ENCODE data around the gene BRI3BP. TPM values are rescaled to one million over a fixed set of nuclear protein-coding genes. Genes with fewer than 3 reads are reported as not detected.
A peak's percentile ranks its signal among the peaks of the same experiment; 100 is the strongest.

The BRI3BP gene
- total RNA-seq, 1 donor from 2014 or later, result 11.6 TPM

DNA sequence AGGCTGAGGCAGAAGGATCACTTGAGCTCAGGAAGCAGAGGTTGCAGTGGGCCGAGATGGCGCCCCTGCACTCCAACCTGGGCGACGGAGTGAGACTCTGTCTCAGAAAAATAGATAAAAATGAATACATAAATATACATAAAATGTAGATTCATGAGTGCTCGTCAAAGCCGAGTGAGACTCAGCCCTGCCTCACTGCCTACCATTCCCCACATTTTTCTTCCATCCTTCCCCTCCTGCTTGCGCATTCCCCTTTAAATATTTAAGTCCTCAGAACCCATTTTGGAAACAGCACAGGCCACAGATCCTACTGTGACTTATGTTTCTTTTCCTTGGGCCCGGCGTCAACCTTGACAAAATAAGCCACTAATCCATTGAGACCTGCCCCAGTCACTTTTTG is 39.8 kb downstream of the BRI3BP start:
- Histone ChIP-seq H3K27me3 (ENCODE audit: control insufficient read depth, insufficient read depth, low read length) (no peaks in the 10 kb centered on the region), H3K36me3 (ENCODE audit: control insufficient read depth, insufficient read depth, low read length) (no peaks in the 10 kb centered on the region), H3K4me3 (ENCODE audit: low read depth, low read length) (no peak overlapping the region)
- DNase-seq (ENCODE audit: low read depth) (no peak), FAIRE-seq (no peak)
- TF ChIP-seq, protein P1, sequence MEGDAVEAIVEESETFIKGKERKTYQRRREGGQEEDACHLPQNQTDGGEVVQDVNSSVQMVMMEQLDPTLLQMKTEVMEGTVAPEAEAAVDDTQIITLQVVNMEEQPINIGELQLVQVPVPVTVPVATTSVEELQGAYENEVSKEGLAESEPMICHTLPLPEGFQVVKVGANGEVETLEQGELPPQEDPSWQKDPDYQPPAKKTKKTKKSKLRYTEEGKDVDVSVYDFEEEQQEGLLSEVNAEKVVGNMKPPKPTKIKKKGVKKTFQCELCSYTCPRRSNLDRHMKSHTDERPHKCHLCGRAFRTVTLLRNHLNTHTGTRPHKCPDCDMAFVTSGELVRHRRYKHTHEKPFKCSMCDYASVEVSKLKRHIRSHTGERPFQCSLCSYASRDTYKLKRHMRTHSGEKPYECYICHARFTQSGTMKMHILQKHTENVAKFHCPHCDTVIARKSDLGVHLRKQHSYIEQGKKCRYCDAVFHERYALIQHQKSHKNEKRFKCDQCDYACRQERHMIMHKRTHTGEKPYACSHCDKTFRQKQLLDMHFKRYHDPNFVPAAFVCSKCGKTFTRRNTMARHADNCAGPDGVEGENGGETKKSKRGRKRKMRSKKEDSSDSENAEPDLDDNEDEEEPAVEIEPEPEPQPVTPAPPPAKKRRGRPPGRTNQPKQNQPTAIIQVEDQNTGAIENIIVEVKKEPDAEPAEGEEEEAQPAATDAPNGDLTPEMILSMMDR (IDR thresholded peaks at IDR 0.05; ENCODE audit: insufficient read depth, low read length, severe bottlenecking), result no peak

DNA sequence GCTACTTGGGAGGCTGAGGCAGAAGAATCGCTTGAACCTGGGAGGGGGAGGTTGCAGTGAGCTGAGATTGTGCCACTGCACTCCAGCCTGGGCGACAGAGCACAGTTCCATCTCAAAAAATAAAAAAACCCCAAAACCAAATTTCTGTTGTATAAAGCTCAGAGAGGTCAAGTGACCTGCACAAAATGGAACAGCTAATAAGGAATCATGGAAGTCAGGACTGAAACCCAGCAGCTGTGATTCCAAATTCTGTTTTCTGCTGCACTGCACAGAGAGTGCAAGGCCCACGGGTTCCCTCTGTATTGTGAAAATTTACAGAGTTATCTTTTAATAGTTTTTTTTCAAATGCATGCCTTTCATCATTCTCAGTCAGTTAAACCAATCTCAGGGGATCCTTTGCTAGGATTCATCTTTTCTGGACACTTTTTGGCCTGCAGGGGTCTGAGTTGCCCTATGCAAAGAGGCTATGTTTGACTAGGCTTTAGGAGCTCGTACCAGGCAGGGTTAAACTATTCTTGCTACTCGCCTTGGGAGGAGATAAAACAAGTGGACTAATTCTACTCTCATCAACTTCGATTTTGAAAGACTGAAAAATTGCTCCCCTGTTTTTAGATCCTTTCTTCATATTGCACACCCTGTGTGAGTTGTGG is 45.7 kb downstream of the BRI3BP start:
- no peaks in the 10 kb centered on the region for H3K27me3 ChIP-seq (ENCODE audit: control insufficient read depth, insufficient read depth, low read length)
- DNase-seq (ENCODE audit: low read depth) (no peak), FAIRE-seq (no peak)
- no peak overlapping the region for H3K4me3 ChIP-seq (ENCODE audit: low read depth, low read length)
- no peaks in the 10 kb centered on the region for H3K36me3 ChIP-seq (ENCODE audit: control insufficient read depth, insufficient read depth, low read length)
- TF ChIP-seq, protein P1 (IDR thresholded peaks at IDR 0.05; ENCODE audit: insufficient read depth, low read length, severe bottlenecking), result no peak

DNA sequence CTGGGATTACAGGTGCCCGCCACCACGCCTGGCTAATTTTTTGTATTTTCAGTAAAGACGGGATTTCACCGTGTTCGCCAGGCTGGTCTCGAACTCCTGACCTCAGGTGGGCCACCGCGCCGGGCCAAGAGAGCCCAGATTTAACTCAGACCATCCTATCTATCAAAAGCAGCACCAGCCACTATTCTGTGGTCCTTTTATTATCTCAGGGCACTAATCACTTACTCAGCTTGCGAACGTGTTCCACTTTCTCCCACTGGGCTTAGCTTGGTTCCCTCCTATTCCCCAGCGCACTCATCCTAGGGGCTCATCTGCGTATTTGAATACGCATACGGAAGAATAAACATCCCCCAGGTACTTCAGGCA is 55.6 kb downstream of the BRI3BP start:
- FAIRE-seq (no peak), DNase-seq (ENCODE audit: low read depth) (no peak)
- Histone ChIP-seq H3K27me3 (ENCODE audit: control insufficient read depth, insufficient read depth, low read length) (no peaks in the 10 kb centered on the region), H3K4me3 (ENCODE audit: low read depth, low read length) (peak overlapping the region; percentile 55), H3K36me3 (ENCODE audit: control insufficient read depth, insufficient read depth, low read length) (no peaks in the 10 kb centered on the region)
- TF ChIP-seq, protein P1 (IDR thresholded peaks at IDR 0.05; ENCODE audit: insufficient read depth, low read length, severe bottlenecking), result no peak

DNA sequence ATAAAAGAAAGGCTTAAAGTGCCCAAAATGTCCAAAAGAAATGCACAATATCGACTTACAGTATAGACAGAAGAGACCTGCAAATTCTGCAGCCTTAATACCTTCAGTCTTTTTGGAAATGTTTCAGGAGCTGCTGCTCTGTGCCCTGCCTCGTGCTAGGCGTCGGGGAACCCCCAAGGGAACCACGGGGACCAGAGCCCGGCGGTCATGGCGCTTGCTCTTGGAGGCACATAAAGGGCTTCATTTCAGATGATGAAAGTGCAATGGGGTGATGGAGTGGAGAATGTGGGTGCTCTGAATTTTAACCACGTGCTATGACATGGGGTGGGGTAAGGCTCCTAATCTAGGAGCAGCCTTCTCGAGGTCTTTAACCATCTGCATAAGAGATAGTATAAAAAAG is 57.0 kb downstream of the BRI3BP start:
- no peak overlapping the region for H3K4me3 ChIP-seq (ENCODE audit: low read depth, low read length)
- H3K36me3 ChIP-seq (ENCODE audit: control insufficient read depth, insufficient read depth, low read length), result no peaks in the 10 kb centered on the region
- TF ChIP-seq, protein P1 (IDR thresholded peaks at IDR 0.05; ENCODE audit: insufficient read depth, low read length, severe bottlenecking), result no peak
- H3K27me3 ChIP-seq (ENCODE audit: control insufficient read depth, insufficient read depth, low read length), result no peaks in the 10 kb centered on the region
- DNase-seq (ENCODE audit: low read depth), result no peak
- no peak for FAIRE-seq

DNA sequence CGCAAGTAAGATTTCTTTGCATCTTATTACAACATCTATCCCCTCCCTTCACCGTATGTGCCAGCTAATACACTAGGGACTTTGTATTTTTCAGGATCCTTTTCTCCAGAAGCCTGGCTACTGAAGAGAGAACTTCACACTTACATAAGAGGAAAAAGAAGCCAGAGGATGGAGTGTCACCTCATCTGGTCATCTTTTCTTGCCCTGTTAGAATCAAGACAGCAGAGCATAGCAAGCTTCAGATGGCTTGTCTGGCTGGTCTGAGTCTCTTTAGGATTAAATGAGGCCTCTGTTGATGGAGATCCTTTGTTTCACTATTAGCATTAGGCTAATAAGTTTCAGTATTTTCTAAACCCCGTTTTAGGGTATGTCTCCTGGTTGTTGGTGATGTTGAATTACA is 57.4 kb downstream of the BRI3BP start:
- no peak for FAIRE-seq
- TF ChIP-seq, protein P1 (IDR thresholded peaks at IDR 0.05; ENCODE audit: insufficient read depth, low read length, severe bottlenecking), result no peak
- DNase-seq (ENCODE audit: low read depth), result no peak
- H3K4me3 ChIP-seq (ENCODE audit: low read depth, low read length), result no peak overlapping the region
- H3K27me3 ChIP-seq (ENCODE audit: control insufficient read depth, insufficient read depth, low read length), result no peaks in the 10 kb centered on the region
- no peaks in the 10 kb centered on the region for H3K36me3 ChIP-seq (ENCODE audit: control insufficient read depth, insufficient read depth, low read length)

DNA sequence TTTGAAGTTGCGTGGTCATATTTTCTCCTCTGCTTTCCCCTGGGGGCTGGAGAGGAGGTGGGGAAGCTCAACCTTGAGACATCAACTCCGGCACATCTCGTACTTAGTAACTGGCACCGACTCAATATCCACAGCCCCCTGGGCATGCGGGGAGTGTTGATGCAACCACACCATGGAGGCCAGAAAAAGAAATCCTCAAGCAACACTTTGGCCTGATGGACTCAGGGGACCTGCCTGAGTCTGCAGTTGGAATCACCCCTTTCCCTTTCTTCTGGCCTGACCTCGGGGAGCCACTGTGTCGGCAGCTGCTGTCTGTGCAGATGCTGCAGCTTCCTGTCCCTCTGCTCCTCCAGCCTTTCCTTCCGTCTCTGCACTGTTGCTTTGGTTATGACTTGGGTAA is 60.4 kb downstream of the BRI3BP start:
- TF ChIP-seq, protein P1 (IDR thresholded peaks at IDR 0.05; ENCODE audit: insufficient read depth, low read length, severe bottlenecking), result no peak
- FAIRE-seq (no peak), DNase-seq (ENCODE audit: low read depth) (no peak)

More for the DNA sequence above, 60.4 kb downstream of the BRI3BP start:
- H3K27me3 ChIP-seq (ENCODE audit: control insufficient read depth, insufficient read depth, low read length), result no peaks in the 10 kb centered on the region
- H3K4me3 ChIP-seq (ENCODE audit: low read depth, low read length), result no peak overlapping the region
- no peaks in the 10 kb centered on the region for H3K36me3 ChIP-seq (ENCODE audit: control insufficient read depth, insufficient read depth, low read length)

Data from bronchial epithelial cell (primary cell).